T-helper 9 cell (primary cell): ENCODE data around the gene EPHX1.
"Not testable (repeated sequence)": the region's sequence is repeated elsewhere in the genome, so short reads cannot be mapped to it uniquely, and the experiment has no call there.

ENCODE experiments used
- DNase-seq: peaks from one replicate; pipeline ENCODE4 v3.0.0-alpha.2; 2020
- total RNA-seq, 2 donors: gene quantifications; one replicate each; lab custom pipeline; 2026; lab: John Stamatoyannopoulos, UW

Gene EPHX1
- 0 to 0.49 reads per million in 2 donors for total RNA-seq

DNA sequence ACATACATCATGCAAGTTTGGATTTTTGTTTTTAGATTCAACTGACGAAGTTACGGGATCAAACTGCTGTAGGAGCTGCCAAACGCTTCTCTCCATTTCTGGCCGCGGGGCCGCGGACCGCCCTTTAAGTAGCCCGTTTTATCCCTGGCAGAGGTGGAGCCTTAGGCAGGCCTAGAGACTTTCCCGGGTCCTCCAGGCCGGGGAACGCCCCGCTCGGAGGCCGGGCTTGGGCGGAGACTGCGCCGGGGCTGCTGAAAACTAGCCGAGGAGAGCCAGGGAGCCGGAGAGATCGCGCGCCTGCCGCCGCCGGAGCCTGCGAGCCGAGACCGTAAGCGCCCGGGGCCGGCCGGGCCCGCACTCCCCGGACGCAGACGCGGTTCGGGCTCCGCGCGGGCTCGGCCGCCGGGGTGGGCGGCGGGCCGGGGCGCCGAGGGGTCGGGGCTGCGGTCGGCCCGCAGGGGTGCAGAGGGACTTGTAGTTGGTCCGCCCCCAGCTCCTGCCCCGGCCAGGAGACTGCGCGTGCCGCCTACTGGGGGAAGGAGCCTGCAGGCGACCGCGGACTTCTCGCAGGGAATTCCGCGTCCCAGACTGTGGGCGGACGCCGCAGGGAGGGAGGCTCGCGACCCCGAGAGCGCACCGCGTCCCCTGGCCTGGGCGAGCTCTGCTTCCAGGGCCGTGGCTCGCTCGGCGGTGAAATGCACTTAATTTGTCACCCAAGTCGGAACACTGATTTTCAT lies at the start of gene EPHX1:
EPHX1 (plus strand) TSS at position 283 of the 737 bp plus-strand sequence. CDS start 18,606 bp downstream, outside the sequence.
- peak; percentile 36 for DNase-seq

- no peak for DNase-seq
Measured at GRCh38 chr1:225760531-225760930, 49.4 kb upstream of the EPHX1 start.

DNA sequence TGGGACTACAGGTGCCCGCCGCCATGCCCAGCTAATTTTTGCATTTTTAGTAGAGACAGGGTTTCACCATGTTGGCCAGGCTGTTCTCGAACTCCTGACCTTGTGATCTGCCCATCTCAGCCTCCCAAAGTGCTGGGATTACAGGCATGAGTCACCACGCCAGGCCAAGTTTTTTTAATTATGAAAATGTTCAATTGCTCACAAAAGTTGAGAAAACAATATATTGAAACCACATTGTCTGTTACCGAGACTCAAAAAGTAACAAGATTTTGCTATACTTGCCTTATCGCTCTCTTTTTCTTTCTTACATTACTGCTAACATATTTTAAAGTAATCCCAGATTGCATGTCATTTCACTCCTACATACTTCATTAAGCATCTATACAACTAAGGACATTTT lies 48.5 kb upstream of the EPHX1 start:
- DNase-seq: not testable (repeated sequence)

DNA sequence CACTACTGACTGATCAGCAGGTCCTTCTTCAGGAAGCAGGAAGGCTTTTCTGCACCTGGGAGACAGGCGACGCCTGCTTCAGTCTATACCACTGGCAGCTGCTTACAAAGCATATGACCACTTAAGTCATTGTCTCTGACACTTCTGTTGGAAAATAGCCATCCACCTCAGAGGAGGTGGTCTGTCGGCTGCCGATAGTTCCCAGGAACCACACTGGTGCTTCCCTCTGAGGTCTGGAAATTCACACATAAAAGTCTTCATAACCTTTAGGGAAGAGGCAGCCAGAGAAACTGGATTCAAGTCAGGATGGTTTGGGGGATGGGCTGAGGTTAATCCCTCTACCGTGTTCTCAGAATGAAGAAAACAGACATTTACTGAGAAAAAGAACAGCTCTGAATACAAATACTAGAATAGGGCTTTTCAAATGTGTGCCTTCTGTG lies 47.9 kb upstream of the EPHX1 start:
- DNase-seq: no peak

- no peak for DNase-seq
Measured at GRCh38 chr1:225762444-225762843, 47.5 kb upstream of the EPHX1 start.

DNA sequence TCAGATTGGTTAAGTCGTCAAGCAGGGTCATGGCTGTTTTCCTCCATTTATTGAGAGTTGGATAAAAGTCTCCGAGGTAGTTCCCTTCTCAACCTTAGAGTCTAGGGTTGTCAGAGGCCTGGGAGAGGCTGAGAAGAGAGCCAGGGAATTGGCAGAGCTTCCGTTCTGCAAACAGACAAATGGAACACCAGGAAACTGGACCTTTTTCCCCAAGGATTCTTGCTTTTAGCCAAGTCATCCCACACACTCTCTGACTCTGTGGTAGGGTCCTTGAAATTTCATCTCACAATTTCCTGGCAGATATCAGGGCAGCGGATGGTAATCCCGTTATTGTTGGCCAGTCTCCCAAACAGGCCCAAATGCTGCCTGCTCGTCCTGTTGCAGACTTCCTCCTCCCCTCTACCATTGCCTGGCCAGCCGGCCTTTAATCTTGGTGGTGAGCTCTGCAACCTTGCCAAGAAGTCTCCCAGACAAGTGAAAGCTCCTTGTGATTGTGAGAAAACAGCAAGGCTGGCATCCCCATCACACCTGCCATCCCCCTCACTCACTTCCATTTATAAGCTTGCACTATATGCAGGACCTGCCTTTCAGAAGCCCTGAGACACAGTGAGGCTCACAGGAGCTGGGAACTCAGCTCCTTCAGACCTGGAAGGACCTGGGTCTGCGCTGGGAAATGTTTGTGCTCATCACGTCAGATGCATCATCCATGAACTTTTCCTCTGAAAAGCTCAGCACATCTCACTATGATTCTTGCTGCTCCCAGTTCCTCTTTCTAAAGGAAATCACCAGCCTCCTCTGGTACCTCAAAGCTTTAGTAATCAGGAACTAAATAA lies 46.0 kb upstream of the EPHX1 start:
- DNase-seq: no peak

DNA sequence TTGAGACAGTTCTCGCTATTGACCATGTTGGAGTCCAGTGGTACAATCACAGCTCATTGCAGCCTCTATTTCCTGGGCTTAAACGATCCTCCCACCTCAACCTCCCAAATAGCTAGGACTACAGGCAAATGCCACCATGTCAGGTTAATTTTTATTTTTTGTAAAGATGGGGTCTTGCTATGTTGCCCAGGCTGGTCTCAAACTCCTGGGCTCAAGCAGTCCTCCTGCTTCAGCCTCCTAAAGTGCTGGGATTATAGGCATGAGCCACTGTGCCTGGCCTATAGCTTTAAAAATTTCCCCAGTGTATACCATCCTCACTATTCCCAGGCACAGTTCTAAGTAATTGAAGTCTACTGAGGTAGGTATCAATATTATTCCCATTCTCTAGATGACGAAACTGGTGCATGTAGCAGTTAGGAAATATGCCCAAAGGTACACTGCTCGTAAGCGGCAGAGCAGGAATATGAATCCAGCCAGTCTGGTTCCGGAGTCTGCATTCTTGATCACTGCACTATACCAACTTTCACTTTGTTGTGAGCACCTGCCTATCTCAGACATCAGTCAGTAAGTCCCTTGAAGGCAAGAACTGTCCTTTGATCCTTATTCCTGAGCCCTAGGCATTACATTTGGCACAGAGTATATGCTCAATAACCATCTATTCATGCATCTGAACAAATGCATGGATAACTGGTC lies 43.8 kb upstream of the EPHX1 start:
- no peak for DNase-seq

DNA sequence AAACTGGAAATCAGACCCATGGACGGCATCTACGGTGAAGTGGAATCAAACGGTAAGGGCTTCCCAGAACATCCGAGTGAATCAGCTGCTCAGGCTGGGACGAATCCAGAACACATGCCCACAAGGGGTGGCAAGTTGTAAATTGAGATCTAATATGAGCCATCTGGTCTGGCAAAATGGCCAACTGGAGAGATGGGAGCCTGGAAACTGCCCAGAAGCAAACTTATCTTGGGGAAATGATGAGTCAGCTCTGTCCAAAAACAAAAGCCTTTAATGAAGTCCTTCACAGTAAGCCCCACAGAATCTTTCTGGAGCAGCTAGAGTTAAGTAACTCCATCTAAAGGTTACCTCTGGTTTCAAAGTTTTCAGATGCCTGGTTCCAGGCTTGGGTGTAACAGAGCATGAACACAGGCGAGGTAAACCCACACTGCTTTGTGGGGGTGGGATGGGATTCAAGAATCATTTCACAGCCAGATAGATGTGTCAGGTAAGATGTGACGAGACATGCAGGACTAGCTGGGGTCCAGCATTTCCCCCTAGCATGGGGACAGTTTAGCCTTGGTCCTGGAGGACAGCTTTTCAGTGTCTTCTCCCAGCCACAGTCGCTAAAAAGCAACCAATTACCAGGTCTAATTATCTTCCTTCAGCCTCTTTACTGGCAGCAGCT lies 42.8 kb upstream of the EPHX1 start:
- no peak for DNase-seq

DNA sequence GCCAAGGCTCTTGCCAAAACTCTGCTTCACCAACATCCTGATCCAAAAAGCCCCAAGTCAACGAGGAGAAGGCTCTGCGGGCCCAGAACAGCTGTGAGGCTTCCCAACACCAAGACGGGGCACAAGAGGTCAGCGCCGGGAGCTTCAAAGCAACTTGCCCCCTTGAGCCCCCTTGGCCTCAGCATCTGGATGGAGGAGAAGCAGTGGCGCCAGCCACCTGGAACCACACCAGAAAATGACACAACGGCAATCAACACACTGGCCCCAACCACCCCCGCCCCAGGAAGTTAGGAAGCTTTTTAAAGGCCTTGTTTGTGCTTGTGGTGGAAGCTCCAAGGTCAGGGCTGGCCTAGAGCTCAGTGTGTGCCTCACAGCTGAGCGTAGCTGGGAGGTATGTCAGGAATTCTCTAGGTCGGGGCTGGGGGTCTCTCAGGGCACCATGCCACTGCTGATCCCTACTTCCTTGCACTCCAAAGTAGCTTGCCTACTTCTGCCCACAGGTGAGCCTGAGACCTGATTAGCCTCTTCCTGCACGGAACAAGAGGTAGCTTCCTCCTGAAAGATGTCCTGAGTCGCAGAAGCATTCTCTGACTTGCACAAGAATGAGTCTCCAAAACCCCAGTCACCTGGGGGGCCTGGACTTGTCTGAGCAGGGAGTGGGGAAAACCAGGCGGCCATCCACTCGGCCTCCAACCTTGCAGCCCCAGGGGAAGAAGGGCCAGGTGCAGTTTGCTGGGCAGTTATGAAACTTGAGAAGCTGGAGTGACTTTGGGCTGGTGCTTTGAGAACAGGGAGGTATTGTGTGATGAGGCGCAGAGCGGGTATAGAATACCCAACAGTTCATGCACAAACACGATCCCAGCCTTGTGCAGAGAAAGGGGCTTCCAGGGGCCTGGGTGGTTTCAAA lies 42.0 kb upstream of the EPHX1 start:
- no peak for DNase-seq

DNA sequence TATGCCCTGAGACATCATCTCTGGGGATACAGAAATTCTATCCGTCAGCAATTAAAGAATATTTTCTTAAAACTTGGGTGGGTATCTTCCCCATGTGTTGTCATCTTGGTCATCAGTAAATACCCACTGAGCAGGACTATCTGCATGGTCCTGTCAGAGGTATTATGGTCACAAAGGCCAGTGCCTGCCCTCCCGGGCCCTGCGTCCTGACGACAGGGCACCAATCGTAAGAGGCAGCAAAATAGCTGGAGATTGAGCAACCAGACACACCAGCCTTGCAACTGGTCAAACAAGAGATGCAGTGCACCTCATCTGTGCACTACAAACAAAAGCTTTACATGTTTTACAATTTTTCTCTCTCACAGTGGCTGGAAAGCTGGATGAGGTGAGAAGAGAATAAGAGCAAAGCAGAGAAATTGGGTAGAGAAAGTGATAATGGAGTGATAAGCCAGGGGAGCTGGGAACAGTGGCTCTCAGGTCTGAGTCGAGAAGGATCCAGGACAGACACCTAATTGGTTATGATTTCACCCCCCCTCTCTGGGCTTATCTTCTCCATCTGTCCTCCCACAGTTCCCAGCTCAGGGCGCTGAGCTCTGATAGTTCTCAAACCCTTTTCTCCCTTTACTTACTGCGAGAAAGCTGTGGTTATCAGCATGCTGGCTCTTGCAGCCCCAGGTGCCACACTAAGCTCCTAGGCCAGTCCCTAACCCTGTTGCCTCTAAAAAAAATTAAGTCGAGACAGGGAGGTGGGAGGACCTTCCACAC lies 41.1 kb upstream of the EPHX1 start:
- no peak for DNase-seq

DNA sequence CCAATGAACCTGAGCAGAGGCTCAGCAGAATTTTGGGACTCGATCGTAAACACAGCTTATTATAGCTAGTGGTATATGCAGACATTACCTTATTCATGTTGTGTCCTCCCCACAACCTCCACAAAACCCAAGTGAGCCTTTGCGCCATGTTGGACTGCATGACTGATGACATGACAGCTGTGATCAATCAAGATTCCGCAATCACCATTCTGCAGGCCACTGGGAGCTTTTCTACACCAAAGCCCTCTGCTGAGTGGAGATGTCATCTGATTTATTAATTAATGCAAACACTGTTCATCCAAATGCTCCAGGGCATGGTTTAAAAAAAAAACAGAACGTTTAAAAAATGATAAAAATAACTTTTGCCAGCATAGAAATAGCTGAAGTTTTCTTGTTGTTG lies 40.2 kb upstream of the EPHX1 start:
- DNase-seq: no peak

DNA sequence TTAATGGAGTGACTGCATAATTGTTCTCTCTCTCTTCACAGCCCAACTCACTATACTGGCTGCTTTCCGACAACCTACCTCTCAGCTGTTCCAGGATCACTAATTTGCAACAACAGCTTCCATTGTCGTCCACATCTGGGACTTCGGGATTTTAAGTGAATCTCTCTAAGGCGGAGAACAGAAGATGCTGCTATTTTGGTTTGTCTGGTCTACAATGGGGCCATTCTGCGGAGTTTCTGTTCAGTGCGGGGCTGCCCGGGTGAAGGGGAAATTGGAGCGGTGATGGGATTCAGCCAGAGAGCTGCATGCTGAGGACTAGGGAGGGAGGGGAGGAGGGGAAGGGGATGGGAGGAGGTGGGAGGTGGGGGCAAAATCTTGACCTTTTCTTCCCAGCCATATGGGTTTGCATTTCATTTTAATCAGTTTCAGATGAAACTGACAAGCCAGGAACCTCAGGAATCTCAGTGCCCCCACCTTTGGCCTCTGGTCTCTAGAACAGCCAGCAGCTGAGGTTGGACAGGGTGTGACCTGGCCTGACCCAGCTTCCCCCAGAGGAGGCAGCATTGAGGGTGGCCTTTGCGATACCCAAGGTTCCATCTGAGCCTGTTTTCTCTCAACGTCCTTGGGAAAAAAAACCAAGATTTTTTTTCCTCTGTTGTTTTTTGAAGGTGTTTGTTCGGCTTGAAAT lies 39.2 kb upstream of the EPHX1 start:
- no peak for DNase-seq

GRCh38 chr1:225771661-225772322 lies 38.1 kb upstream of the EPHX1 start:
- no peak for DNase-seq

GRCh38 chr1:225772323-225772768 lies 37.6 kb upstream of the EPHX1 start:
- no peak for DNase-seq

GRCh38 chr1:225772848-225773247 lies 37.1 kb upstream of the EPHX1 start:
- DNase-seq: no peak

DNA sequence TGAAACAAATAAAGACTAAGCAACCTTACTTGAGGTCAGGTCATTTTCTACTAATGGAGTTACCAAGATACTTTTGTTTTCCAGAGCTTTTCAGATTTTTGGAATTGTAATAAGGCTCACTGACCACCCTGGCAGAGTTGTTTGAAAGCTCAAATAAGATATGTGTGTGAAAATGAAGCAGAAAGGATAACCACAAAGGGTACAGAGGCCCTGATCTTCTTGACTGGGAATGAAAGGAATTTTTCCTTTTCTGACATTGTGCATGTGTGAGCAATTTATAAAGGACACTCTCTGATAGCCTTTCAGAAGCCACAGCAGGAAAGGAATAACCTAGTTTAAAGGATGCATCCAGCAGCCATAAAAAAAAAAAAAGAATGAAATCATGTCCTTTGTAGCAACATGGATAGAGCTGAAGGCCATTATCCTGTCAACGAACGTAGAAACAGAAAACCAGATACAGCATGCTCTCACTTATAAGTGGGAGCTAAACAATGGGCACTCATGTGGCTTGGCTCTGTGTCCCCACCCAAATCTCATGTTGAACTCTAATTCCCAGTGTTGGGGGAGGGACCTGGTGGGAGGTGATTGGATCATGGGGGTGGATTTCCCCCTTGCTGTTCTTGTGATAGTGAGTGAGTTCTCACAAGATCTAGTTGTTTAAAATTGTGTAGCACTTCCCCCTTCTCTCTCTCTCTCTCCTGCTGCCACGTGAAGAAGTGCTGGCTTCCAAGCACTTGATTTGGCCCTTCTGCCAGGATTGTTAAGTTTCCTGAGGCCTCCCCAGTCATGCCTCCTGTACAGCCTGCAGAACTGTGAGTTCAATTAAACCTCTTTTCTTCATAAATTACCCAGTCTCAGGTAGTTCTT lies 35.4 kb upstream of the EPHX1 start:
- no peak for DNase-seq

GRCh38 chr1:225776294-225776693 lies 33.6 kb upstream of the EPHX1 start:
- DNase-seq: no peak

- peak; percentile 4 for DNase-seq
Measured at GRCh38 chr1:225777058-225777582, 32.8 kb upstream of the EPHX1 start.
